ENCODE measurements around the gene LRP11. TPM values are rescaled to one million over a fixed set of nuclear protein-coding genes. Genes with fewer than 3 reads are reported as not detected.

Gene LRP11, protein sequence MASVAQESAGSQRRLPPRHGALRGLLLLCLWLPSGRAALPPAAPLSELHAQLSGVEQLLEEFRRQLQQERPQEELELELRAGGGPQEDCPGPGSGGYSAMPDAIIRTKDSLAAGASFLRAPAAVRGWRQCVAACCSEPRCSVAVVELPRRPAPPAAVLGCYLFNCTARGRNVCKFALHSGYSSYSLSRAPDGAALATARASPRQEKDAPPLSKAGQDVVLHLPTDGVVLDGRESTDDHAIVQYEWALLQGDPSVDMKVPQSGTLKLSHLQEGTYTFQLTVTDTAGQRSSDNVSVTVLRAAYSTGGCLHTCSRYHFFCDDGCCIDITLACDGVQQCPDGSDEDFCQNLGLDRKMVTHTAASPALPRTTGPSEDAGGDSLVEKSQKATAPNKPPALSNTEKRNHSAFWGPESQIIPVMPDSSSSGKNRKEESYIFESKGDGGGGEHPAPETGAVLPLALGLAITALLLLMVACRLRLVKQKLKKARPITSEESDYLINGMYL
- total RNA-seq: 10 to 100 TPM; 18.7 to 55.4 (median 33.8) TPM

DNA sequence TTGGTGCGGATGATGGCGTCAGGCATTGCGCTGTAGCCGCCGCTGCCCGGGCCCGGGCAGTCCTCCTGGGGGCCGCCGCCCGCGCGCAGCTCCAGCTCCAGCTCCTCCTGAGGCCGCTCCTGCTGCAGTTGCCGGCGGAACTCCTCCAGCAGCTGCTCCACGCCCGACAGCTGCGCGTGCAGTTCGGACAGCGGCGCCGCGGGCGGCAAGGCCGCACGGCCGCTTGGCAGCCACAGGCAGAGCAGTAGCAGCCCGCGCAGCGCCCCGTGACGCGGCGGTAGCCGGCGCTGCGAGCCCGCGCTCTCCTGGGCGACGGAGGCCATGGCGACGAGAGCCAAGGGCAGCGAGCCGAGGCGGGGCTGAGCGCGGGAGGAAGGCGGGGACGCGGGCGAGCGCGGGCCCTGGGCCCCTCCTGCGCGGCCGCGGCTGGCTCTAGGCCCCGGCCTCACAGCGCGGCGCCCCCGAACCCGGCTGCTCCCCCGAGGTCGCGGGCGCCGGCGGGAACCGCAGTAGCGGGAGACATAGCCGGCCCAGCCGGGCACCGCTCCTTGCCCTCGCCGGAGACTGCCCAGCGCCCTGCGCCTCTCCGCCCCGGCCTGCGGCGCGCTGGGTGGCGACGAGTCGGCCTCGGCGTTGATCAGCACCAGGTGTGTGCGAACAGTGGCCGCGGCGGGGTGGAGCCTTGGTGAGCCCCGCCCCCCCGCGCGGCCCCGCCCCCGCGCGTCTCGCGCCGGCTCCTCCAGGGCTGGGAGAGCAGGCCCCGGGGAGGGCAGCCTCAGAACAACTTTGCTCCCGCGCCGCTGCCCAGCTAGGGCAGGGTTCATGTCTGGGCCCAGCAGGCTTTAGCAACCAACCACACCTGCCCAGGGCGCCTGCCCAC lies at the start of gene LRP11:
Gene LRP11 (minus strand): TSS at position 662 of the 880 bp plus-strand sequence. CDS start 339 bp downstream, at position 323.
- TF ChIP-seq, protein P1, sequence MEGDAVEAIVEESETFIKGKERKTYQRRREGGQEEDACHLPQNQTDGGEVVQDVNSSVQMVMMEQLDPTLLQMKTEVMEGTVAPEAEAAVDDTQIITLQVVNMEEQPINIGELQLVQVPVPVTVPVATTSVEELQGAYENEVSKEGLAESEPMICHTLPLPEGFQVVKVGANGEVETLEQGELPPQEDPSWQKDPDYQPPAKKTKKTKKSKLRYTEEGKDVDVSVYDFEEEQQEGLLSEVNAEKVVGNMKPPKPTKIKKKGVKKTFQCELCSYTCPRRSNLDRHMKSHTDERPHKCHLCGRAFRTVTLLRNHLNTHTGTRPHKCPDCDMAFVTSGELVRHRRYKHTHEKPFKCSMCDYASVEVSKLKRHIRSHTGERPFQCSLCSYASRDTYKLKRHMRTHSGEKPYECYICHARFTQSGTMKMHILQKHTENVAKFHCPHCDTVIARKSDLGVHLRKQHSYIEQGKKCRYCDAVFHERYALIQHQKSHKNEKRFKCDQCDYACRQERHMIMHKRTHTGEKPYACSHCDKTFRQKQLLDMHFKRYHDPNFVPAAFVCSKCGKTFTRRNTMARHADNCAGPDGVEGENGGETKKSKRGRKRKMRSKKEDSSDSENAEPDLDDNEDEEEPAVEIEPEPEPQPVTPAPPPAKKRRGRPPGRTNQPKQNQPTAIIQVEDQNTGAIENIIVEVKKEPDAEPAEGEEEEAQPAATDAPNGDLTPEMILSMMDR (IDR thresholded peaks at IDR 0.05; ENCODE audit: low read depth): no peak

DNA sequence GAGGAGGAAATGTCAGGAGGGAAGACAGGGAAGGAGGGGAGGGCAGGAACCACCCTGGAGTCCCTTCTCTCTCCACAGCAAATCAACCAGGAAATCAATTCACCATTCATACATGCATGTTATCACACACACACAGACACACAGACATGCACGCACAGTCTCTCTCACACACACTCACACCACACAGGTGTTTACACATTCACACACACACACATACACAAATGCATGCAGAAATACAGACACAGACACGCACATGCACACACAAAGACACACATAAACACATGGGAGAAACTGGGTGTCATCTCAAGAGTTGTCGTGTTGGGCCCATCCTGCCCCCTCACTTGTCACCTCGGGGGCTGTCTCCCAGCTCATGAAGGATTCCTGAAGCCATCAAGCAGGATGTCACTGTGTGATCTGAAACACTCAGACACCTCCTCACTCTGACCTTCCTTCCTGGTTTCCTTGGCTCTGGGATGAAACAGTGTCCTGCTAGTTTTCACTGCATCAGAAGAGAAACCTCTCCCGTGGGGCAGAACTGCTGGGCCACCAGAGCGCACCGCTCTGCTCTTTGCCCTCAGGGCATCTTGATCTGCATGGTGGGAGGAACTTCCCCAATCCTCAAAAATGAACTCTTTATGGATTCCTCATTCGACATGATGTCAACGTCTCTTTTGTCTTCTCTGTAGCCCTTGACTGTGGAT lies 49.5 kb upstream of the LRP11 start:
- TF ChIP-seq, protein P1 (IDR thresholded peaks at IDR 0.05; ENCODE audit: low read depth): no peak

DNA sequence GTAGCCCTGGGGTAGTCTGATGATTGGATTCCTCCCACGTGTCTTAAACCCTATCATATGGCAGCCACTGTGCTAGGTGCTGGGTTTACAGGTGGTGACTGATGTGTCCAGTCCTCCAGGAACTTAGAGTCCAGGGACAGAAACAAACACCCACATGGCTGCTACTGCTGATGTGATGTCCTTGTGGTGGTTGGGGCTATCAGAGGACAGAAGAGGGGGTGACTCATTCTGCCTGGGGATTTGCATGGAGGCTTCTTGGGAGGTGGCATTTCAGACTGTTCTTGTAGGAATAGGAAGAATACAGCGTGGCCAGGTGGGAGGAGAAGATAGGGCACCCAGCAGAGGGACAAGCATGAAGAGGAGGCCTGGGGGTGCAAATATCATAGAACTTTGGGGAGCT lies 48.9 kb upstream of the LRP11 start:
- TF ChIP-seq, protein P1 (IDR thresholded peaks at IDR 0.05; ENCODE audit: low read depth): no peak

DNA sequence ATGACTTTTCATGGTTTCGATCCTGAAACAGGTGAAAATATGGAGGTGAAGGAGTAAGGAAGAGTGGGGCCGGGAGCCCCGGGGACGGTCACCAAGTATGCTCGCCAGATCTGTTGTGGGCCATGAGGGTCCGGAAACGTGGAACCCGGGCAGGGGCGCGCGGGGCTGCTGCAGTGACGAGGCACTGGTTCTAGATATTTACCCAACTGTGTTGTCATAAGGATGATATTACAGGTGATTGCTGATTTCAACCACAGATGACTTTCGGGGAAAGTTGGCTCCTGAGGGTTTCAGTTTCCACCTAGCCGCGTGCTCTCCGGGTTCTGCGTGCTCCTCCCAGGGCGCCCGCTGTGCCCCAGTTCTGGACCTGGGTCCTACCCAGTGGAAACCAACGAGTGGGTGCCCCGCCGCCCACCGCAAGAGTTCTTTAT lies 46.6 kb upstream of the LRP11 start:
- TF ChIP-seq, protein P1 (IDR thresholded peaks at IDR 0.05; ENCODE audit: low read depth): no peak

DNA sequence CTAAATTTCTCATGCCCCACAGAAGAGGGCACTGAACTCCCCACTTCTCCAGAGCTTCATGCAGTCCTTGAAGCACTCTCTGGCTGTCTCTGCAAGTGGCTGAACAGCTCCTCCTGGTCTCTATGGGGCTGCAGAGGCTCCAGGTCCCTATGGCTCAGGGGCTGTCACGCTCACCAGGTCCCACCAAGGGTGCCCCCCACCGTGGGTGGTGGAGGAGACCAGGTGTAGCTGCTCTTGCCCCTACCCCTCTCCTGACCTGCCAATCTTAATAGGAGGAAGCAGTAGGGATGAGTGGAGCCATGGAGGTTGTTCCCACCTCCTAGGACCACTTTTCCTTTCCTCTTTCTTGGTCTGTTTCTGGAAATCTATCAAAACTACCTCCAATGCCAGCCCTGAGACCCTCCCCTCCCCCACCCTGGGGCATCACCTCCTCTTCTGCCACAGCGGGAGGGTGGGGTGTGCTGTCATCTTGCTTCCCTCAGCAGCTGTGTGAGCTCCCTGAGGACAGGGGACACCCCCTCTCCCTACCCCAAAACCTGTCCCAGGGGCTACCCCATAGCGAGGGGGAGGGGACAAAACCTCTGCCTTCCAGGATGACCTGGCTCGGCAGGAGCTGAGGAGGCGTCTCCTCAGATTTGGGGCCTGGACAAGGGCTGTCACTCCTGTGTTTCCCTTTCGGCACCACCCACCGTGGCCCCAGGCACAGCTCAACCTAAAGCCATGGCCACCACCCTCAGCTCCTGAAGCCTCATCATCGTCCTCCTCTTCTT lies 45.7 kb upstream of the LRP11 start:
- TF ChIP-seq, protein P1 (IDR thresholded peaks at IDR 0.05; ENCODE audit: low read depth): no peak

DNA sequence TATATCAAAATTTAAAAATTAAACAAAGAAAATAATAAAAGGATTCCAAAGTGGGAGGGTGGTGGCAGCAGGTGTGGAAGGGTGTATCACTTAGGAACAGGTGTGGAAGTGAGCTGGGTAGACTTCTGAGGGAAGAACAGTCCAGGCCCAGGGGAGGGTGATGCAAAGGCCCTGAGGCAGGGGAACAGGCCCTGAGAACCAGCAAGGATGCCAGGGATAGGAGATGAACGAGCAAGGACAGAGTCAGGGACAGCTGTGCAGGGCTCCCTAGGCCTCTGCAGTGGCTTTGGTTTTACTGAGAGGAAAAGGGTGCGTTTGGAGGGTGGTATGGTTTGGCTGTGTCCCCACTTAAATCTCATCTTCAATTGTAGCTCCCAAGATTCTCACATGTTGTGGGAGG lies 43.2 kb upstream of the LRP11 start:
- TF ChIP-seq, protein P1 (IDR thresholded peaks at IDR 0.05; ENCODE audit: low read depth): no peak
